Activated naive CD8-positive, alpha-beta T cell (primary cell): ENCODE data around the gene MEF2D.

Source experiments
- H3K27ac Mint-ChIP-seq: one replicate; pipeline ENCODE4 v1.8.0; 2021; ENCODE audit warnings: mixed read lengths
- H3K27me3 Mint-ChIP-seq: one replicate; pipeline ENCODE4 v1.8.0; 2021; ENCODE audit warnings: mixed read lengths
- H3K36me3 Mint-ChIP-seq: one replicate; pipeline ENCODE4 v1.8.0; 2021; ENCODE audit warnings: mixed read lengths
- H3K4me1 Mint-ChIP-seq: one replicate; pipeline ENCODE4 v1.8.0; 2021; ENCODE audit warnings: low read depth, mixed read lengths
- H3K4me3 Mint-ChIP-seq: one replicate; pipeline ENCODE4 v1.8.0; 2021; ENCODE audit warnings: mild to moderate bottlenecking, mixed read lengths
- H3K9me3 Mint-ChIP-seq: one replicate; pipeline ENCODE4 v1.8.0; 2021; ENCODE audit warnings: low read depth, mixed read lengths

The MEF2D gene

DNA sequence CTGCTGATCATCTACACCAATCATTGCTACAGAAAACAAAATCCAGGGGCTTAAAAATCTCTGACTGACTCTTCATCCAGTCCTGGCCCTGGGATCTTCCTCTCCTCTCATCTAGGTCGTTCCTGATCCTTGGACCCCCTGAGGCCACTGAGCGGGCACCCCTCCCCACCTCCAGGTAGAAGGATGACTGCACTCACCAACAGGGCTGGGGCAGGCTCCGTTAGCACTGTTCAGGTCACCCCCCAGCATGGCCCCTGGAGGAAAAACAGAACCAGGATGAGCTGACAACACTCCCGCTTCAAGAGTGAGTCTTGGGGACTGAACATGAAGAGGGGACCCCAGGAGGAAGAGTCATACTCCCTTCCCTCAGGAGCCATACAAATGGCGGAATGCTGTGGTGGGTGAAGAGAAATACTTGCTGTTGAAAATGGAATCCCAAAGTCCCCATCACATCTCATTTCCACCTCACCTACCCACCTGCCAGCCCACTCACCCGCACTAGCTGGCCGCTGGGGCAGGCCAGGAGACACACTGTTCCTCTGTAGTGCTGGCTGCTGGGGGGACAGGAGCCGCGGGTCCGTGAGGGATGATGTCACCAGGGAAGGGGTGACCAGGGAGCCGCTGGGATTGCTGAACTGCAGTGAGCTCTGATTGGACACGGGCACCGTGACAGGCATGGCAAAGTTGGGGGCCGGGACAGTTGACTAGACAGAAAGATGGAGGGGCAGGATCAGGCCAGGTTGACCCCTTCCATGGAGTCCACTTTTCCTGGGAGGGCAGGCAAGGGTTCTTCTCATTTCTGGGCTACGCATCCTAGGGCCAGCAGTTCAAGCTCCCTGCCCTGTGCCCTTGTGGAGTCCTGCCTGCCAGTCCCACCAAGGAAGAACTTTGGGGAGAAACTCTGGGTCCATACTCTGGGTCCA lies 21.2 kb downstream of the MEF2D start:
- Mint-ChIP-seq H3K27ac (no peak overlapping the region), H3K4me1 (peaks cover 41% of the 10 kb centered on the region), H3K4me3 (no peak overlapping the region)

DNA sequence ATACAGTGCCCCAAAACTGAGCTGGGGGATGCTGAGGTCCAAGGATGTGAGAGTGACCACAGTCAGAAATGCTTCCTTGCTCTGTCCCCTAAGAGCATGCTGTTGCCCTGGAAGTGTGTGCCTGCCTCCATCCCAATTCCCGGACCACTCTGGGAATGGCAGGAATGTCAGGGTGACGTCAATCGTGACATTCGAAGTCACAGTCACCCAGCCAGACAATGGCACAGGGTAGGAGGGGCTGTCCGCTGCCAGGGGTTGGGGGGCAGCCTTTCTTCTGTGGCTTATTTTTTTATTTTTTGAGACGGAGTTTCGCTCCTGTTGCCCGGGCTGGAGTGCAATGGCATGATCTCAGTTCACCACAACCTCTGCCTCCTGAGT lies 22.3 kb downstream of the MEF2D start:
- no peak overlapping the region for H3K4me3 Mint-ChIP-seq
- H3K9me3 Mint-ChIP-seq, result no peaks in the 10 kb centered on the region
- H3K27me3 Mint-ChIP-seq, result no peaks in the 10 kb centered on the region
- H3K4me1 Mint-ChIP-seq, result peaks cover 36% of the 10 kb centered on the region
- no peak overlapping the region for H3K27ac Mint-ChIP-seq
- peaks cover 10% of the 10 kb centered on the region for H3K36me3 Mint-ChIP-seq

More for the DNA sequence above, 21.2 kb downstream of the MEF2D start:
- no peaks in the 10 kb centered on the region for H3K27me3 Mint-ChIP-seq
- H3K9me3 Mint-ChIP-seq, result no peaks in the 10 kb centered on the region
- peaks cover 10% of the 10 kb centered on the region for H3K36me3 Mint-ChIP-seq

DNA sequence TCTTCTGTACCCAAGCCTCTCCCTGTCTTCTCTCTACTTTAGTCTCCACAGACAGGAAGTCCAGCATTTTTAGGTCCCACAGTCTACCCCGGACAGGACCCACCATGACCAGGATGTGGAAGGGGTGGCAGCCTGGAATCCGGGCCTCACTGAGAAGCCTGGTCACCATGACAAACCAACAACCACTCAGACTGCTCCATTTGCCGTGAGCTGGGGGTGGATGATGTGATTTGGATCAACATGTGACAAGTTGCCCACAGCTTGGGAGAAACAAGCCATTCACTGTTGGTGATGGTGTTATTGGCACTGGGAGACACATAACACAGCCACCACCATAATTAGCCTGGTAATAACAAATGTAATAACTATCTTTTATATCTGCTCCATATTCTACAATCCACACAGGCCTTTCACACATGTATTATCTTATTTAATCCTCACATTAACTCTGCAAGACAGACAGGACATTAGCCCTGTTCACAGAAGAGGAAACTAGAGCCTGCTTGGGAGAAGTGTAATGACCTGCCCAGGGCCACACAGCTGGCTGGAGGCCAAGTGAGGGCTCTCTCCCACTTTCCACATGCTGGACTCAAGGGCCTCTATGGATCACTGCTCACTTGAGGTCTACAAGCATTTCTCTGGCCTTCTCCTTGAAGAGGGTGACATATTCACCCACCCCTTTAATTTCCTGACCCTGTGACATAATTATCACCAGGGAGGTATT lies 22.9 kb downstream of the MEF2D start:
- Mint-ChIP-seq H3K36me3 (peaks cover 10% of the 10 kb centered on the region), H3K4me3 (no peak overlapping the region), H3K9me3 (no peaks in the 10 kb centered on the region), H3K27me3 (no peaks in the 10 kb centered on the region), H3K27ac (peak overlapping the region; percentile 28), H3K4me1 (peaks cover 31% of the 10 kb centered on the region)

DNA sequence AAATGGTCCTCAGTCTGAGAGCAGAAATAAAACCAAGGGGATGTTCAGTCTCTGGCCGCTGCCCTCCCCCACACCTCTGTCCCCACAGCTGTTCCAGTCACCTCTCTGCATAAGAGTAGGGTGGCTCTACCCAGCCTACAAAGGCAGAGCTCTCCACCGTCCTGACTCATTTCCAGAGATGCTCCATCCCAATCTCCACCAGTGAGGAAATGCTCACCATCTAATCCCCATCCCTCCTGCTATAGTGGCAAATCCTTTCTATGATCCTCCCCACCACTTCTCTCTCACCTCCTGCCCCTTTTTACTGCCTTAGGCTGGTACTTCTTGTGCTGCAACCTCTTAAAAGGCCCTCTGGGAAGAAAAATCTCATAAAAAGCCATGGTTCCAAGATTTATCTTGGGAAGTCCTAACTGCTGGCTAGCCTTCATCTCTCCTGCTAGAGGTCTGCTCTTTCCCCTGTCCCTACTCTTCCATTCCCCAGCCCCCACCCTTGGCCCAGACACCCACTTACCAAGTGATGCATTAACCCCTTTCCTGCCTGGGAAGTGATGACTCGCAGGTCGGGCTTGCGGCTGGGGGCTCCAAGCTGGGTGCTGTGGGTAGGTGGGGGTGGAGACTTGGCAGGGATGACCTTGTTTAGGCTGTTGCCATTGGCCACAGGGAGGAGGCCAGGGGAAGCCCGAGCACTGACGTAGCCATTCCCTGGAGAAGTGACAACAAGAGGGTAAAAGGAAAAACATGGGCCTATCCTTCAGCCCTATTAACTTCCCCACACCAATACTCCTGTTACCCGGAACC lies 23.9 kb downstream of the MEF2D start:
- Mint-ChIP-seq H3K27ac (peak overlapping the region; percentile 28), H3K36me3 (peaks cover 8% of the 10 kb centered on the region), H3K9me3 (no peaks in the 10 kb centered on the region), H3K27me3 (no peaks in the 10 kb centered on the region), H3K4me3 (no peak overlapping the region), H3K4me1 (peaks cover 21% of the 10 kb centered on the region)

DNA sequence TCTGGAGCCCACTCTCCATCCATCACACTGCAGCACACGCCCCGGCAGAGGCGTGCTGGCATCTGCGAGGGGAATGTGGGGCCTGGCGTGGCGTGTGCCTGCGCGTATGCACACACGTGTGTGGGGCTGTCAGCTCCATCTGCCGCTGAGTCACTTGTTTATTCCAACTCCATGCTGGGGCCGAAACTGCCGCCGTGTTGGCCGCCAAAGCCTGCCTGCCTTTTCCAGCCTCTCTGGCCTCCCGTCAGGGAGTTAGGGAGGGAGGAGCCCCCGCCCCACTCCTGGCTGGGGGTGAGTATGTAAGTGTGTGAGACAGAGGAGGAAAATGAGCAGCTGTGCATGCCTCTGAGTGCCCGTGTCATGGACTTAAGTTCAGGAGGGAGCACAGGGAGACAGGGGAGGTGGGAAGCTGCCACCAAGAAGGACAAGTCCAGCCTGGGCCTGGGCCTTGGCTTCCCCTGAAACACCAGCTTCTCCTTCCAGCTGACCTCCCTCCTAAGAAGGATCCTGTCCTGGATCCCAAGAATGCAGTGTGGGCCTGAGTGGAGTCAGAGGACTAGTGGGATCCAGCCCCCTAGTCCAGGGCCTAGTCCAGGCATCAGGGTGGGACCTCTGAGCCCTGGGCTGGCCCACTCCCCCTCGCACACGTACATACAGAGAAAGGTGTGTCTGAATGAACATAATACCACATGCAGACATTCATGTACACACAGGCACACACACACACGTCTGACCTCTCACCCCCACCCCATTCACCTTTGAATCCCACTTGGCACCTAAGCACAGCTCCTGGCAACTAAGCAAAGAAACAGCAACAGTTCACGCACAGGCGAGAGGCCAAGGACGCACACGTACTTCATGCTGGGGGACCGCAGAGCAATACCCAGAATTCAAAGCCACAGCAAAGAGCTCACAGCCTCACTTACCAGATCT lies 24.7 kb downstream of the MEF2D start:
- no peak overlapping the region for H3K4me3 Mint-ChIP-seq
- peaks cover 6% of the 10 kb centered on the region for H3K36me3 Mint-ChIP-seq
- H3K27me3 Mint-ChIP-seq, result no peaks in the 10 kb centered on the region
- H3K9me3 Mint-ChIP-seq, result no peaks in the 10 kb centered on the region
- no peak overlapping the region for H3K27ac Mint-ChIP-seq
- peaks cover 13% of the 10 kb centered on the region for H3K4me1 Mint-ChIP-seq

DNA sequence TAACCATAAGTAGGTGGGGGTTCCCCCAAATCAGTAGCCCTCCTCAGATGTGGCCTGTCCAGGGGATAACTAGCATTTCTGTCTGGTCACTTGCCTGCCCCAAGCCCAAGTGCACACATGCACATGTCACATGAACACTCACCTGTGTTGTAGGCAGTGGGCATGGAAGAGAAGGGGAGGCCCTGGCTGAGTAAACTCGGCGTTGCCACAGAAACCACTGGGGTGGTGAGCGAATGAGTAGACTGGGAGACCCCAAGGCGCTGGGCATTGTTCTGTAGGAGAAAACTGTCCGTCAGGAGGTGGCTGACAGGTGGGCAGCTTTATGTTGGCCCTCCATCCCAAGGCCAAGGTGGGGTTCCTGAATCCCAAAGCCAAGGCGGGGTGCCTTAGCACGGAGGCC lies 25.6 kb downstream of the MEF2D start:
- no peak overlapping the region for H3K27ac Mint-ChIP-seq

DNA sequence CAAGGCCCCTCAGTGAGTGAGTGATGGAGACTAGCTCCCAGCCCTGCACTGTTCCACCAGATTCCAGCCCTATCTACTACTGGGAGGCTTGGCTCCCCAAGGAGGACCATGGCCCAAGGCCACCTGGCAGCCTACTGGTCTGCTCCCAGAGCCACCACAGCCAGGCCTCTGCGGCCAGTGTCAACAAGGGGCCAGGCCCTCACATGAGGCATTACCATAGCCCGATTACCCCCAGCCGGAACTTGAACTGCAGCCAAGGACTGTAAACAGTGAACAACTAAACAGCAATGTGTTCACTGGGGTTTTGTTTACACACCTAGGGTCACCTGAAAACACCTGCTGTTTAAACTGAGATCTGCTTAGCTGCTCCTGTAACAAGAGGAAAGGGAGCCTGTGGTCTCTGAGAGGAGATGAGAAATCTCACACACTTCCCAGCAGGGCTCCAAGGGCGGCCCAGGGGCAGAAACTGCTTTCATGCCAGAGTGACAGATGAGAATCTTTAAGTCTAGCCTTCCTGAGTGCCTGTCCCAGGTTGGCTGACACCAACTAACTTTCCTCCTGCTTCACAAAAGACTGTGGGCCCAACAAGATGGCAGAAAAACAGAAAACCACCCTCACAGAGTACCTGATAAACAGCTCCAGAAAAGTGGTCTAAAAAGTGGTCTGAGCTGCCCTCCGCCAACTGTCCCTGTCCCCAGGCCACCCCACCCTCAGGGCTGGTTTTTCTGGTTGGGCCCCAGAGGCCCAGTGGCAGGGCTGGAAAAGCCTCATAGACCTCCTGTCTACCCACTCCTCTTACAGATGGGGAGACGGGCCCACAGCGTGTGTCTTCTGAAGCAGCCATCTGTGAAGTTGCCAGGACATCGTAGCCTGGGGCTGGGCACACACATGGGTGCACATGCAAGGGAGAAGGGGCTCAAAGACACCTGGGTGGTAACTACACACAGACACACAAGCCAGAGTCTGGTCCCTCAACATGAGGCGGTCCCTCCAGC lies 28.8 kb downstream of the MEF2D start:
- no peak overlapping the region for H3K4me3 Mint-ChIP-seq
- H3K27me3 Mint-ChIP-seq, result no peaks in the 10 kb centered on the region
- no peaks in the 10 kb centered on the region for H3K9me3 Mint-ChIP-seq
- peaks cover 4% of the 10 kb centered on the region for H3K4me1 Mint-ChIP-seq
- H3K27ac Mint-ChIP-seq, result peak overlapping the region; percentile 34
- H3K36me3 Mint-ChIP-seq, result peaks cover 6% of the 10 kb centered on the region

More for the DNA sequence above, 25.6 kb downstream of the MEF2D start:
- Mint-ChIP-seq H3K36me3 (peaks cover 4% of the 10 kb centered on the region), H3K4me1 (peaks cover 6% of the 10 kb centered on the region), H3K4me3 (no peak overlapping the region), H3K9me3 (no peaks in the 10 kb centered on the region), H3K27me3 (no peaks in the 10 kb centered on the region)

DNA sequence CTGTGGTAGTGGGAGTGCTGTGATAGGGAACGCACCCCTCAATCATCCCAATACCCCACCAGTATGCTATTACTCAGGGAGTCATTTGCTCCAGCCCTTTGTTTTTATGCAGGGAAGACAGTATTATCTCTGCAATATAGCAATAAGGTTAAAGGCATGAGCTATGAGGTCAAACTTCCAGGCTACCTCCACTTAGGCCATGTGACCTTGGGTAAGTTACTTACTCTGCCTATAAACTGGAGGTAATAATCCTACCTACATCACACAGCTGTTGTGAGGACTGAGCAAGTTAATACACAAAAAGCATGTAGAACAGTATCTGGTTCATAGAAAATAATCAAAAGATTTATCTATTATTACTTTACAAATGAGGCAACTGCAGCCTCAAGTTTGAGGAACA lies 30.1 kb downstream of the MEF2D start:
- H3K27ac Mint-ChIP-seq, result no peak overlapping the region
- peaks cover 2% of the 10 kb centered on the region for H3K36me3 Mint-ChIP-seq
- no peaks in the 10 kb centered on the region for H3K9me3 Mint-ChIP-seq
- peaks cover 4% of the 10 kb centered on the region for H3K4me1 Mint-ChIP-seq
- H3K4me3 Mint-ChIP-seq, result no peak overlapping the region
- H3K27me3 Mint-ChIP-seq, result no peaks in the 10 kb centered on the region

DNA sequence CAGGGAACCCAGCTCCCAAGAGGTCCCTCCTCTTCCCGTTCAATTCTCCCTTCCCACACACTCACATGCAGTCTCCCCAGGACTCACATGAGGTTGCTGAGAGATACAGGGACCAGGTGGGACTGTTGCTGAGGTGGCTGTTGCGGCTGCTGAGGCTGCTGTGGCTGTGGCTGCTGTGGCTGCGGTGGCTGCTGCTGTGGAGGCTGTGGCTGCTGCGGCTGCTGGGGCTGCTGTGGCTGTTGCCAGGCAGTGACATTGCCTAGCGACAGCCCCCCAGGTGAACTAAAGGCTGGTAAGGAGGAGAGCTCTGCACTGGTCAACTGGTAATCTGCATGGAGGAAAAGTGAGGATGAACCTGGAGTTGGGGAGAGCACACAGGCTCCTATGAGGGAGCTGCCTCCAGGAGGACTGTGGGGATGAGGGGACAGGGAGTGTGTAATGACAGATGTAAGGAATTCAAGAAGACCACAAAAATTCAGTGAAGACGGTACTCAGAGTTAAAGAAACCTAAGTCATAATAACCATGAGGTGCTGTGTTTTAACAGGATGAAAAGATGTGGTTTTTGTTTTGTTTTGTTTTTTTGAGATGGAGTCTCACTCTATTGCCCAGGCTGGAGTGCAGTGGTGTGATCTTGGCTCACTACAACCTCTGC lies 31.8 kb downstream of the MEF2D start:
- no peaks in the 10 kb centered on the region for H3K27me3 Mint-ChIP-seq
- H3K4me3 Mint-ChIP-seq, result no peak overlapping the region
- H3K9me3 Mint-ChIP-seq, result no peaks in the 10 kb centered on the region
- peaks cover 2% of the 10 kb centered on the region for H3K36me3 Mint-ChIP-seq
- peak overlapping the region; percentile 79 for H3K27ac Mint-ChIP-seq
- peaks cover 15% of the 10 kb centered on the region for H3K4me1 Mint-ChIP-seq

DNA sequence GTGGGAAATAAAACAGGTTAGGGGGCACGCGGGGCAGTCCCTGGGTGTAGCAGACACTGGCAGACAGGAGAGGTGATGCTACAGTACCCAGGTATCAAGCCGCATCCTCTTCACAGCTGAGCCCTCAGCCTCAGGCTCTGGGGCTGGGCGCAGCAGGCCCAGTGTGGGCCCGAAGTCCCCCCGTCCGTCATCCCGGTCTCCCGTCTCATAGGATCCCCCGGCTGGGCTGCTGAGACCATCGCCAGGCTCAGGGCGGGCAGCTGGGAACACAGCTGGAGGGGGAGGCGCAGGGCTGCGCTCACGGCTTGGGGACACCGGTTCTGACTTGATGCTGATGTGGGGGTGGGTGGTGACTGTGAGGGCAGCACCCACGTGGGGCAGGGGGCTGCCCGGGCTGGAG lies 32.7 kb downstream of the MEF2D start:
- Mint-ChIP-seq H3K9me3 (no peaks in the 10 kb centered on the region), H3K36me3 (peaks cover 2% of the 10 kb centered on the region), H3K27me3 (no peaks in the 10 kb centered on the region), H3K4me3 (no peak overlapping the region), H3K27ac (no peak overlapping the region), H3K4me1 (peaks cover 18% of the 10 kb centered on the region)

DNA sequence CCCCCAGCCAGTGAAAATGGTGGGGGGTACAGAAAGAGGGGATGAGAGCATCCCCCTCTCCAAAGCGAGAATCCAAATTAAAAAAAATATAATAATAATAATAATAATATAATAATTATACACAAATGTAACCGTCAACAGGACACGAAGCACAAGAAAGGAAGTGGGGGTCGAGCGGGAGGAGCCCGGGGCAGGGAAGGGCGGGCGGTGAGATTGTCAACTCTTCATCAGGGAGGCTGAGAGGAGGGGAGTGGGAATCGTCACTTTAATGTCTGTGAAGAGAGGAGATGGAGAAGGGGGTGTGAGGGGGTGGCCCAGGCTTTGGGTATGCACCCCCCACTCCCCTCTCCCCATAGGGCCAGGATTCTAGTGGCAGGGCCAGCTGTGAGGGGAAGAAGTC lies 33.2 kb downstream of the MEF2D start:
- H3K36me3 Mint-ChIP-seq, result peaks cover 2% of the 10 kb centered on the region
- H3K27ac Mint-ChIP-seq, result no peak overlapping the region
- no peaks in the 10 kb centered on the region for H3K27me3 Mint-ChIP-seq
- H3K4me1 Mint-ChIP-seq, result peaks cover 18% of the 10 kb centered on the region
- no peak overlapping the region for H3K4me3 Mint-ChIP-seq
- H3K9me3 Mint-ChIP-seq, result no peaks in the 10 kb centered on the region

DNA sequence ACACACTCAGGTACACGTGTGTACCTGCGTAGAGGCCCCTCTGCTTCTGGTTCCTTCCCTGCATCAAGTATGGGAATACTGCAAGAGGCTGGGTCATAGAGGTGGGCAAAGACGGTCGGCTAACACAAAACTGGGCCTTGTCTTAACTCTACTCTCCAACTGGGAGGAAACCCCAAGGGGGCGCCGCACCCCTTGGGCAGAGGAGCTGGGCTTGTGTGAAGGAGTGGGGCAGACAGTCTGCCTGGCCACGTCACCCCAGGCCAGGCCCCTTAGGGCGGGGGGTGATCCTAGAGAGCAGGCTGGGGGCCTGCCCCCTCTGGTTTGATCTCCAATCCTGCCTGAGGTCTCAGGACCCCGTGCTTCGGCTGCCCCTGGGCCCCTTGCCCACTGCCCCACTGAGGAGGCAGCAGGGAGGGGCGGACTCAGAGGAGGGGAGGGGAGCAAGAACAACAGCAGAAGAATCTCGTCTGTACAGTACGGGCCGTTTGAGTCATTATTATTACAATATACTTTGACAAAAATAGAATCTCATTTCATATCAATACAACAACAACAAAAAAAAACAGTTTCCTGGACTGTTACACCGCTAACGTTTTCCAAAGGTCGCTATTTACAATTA lies 34.7 kb downstream of the MEF2D start:
- Mint-ChIP-seq H3K27me3 (no peaks in the 10 kb centered on the region), H3K36me3 (peaks cover 2% of the 10 kb centered on the region), H3K4me1 (peaks cover 18% of the 10 kb centered on the region), H3K27ac (peak overlapping the region; percentile 7), H3K9me3 (no peaks in the 10 kb centered on the region), H3K4me3 (no peak overlapping the region)
